Body of pancreas (tissue), 4 donors: ENCODE measurements around the gene RCAN3. TPM values are rescaled to one million over a fixed set of nuclear protein-coding genes. Genes with fewer than 3 reads are reported as not detected.
"Not testable (repeated sequence)": the region's sequence is repeated elsewhere in the genome, so short reads cannot be mapped to it uniquely, and the experiment has no call there.

Source experiments
- ATAC-seq: fragments of 150-250 bp; one replicate; pipeline ENCODE4 v1.9.1; 2016
- DNase-seq, 4 donors: peaks; one replicate each; pipeline ENCODE4 v3.0.0-alpha.2; 2019
- H3K27ac ChIP-seq, 4 donors: fragments of 200-600 bp; sonication (generic); 1 replicate in 3 of 4; 2 replicates in 1 of 4; pipeline versions ENCODE4 v1.5.1 to v1.6.1; 2016 to 2019; ENCODE audit warnings: mild to moderate bottlenecking in 1 of 4, mixed read lengths in 1 of 4, moderate library complexity in 1 of 4
- H3K27me3 ChIP-seq, 2 donors: fragments of 200-600 bp; sonication (generic); one replicate each; pipeline ENCODE4 v1.6.0; 2016; ENCODE audit warnings: mild to moderate bottlenecking in 1 of 2
- H3K36me3 ChIP-seq, 2 donors: fragments of 200-600 bp; sonication (generic); replicated peaks in 1 of 2; 2 replicates each; pipeline ENCODE4 v1.5.1; 2016; ENCODE audit warnings: low read depth in 2 of 2; ENCODE audit not compliant: insufficient read depth in 1 of 2
- H3K4me1 ChIP-seq: fragments of 200-600 bp; sonication (generic); one replicate; pipeline ENCODE4 v1.6.0; 2016
- H3K4me3 ChIP-seq, 2 donors: fragments of 200-600 bp; sonication (generic); 1 replicate in 1 of 2; 2 replicates in 1 of 2; pipeline ENCODE4 v1.5.1; 2016 to 2019
- H3K9me3 ChIP-seq, 3 donors: fragments of 200-600 bp; sonication (generic); 1 replicate in 2 of 3; 2 replicates in 1 of 3; pipeline ENCODE4 v1.5.1; 2016
- POLR2A ChIP-seq, 3 donors: fragments of 450-650 bp; IDR thresholded peaks; one replicate each; pipeline ENCODE4 v1.6.1; 2016; ENCODE audit warnings: antibody characterized with exemption in 3 of 3, mild to moderate bottlenecking in 2 of 3
- WGBS, 2 donors: methylation state at CpG; one replicate each; pipeline ENCODE4 v1.1.5; 2017; 5-methylcytosine and 5-hydroxymethylcytosine counted together
- intact Hi-C: fragments of 100-400 bp; cut with DNase I; formaldehyde crosslinking; loops from one replicate; pipeline ENCODE4 v1.15.1; 2023
- total RNA-seq, 2 donors: library from RNA; depleted of rRNA; stranded (reverse); fragments of >200 nt; gene quantifications; one replicate each; pipeline ENCODE4 v1.1.0, GENCODE V29; 2016
- TF ChIP-seq, protein P1 (sequence below), 7 experiments: fragments of 450-650 bp in 4 of 7; fragments of 200-600 bp in 3 of 7; sonication (generic) in 3 of 7; IDR thresholded peaks; one replicate each; pipeline ENCODE4 v1.5.1; 2016 to 2019; ENCODE audit warnings: antibody characterized with exemption in 7 of 7

RCAN3 gene
- total RNA-seq, 2 donors from 2014 or later = 14.0 to 32.3 TPM

DNA sequence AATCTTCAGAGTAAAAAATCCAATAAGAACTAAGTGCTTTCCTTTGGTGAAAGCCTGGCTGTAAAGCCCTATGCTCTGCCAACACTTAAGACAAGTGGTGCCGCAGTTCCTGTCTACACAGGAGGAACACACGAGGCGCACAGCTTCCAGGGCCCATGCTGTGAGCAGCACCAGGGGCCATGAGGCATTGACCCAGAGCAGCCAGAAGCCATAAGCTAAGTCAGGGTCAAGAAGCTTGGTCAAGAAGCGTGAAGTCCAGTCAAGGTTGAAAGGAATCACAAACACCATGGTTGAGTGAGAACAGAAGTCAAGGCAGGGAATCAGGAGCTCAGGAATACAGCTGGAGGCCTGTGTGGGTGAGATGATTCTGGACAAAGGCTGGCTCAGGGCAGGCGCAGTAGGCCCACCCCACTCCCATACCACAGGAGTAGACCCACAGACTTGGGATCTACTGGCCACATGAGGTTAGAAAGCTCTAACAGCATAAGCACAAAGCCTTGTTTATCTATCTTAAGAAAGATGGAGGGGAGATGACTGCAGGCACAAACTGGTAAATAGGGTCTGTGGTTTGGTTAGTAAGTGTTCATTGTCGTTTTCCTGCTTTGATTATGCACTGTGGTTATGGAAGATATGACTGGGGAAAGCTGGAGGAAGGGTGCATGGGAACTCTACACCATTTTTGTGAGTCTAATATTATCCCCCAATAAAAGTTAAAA, 42.9 kb upstream of the RCAN3 start:
- no peaks in the 10 kb centered on the region for H3K4me1 ChIP-seq
- no peak for ATAC-seq
- no peak overlapping the region for H3K4me3 ChIP-seq
- intact Hi-C loops = no loop called here
- no peak for DNase-seq
- TF ChIP-seq, protein P1, sequence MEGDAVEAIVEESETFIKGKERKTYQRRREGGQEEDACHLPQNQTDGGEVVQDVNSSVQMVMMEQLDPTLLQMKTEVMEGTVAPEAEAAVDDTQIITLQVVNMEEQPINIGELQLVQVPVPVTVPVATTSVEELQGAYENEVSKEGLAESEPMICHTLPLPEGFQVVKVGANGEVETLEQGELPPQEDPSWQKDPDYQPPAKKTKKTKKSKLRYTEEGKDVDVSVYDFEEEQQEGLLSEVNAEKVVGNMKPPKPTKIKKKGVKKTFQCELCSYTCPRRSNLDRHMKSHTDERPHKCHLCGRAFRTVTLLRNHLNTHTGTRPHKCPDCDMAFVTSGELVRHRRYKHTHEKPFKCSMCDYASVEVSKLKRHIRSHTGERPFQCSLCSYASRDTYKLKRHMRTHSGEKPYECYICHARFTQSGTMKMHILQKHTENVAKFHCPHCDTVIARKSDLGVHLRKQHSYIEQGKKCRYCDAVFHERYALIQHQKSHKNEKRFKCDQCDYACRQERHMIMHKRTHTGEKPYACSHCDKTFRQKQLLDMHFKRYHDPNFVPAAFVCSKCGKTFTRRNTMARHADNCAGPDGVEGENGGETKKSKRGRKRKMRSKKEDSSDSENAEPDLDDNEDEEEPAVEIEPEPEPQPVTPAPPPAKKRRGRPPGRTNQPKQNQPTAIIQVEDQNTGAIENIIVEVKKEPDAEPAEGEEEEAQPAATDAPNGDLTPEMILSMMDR (IDR thresholded peaks at IDR 0.05) = no peak
- no peak for TF ChIP-seq POLR2A (IDR thresholded peaks at IDR 0.05)
- H3K27ac ChIP-seq = no peak overlapping the region
- no peaks in the 10 kb centered on the region for H3K9me3 ChIP-seq
- H3K36me3 ChIP-seq = peaks cover 0 to 21% of the 10 kb centered on the region in 2 donors
- H3K27me3 ChIP-seq = no peaks in the 10 kb centered on the region
- 93 to 94% methylated on average over 6 of the region's 6 CpGs for WGBS, 2 donors

DNA sequence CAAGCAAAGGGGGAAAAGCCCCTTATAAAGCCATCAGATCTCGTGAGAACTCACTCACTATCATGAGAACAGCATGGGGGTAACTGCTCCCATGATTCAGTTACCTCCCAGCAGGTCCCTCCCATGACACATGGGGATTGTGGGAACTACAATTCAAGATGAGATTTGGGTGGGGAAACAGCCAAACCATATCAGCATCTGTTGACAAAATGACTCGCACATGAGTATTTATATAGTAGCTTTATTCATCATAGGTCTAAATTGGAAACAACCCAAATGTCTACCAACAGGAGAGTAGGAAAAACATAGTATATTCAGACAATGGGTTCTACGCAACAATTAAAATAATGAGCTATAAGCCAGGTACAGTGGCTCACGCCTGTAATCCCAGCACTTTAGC, 40.5 kb upstream of the RCAN3 start:
- intact Hi-C loops, H3K27ac ChIP-seq, DNase-seq: not testable (repeated sequence)

DNA sequence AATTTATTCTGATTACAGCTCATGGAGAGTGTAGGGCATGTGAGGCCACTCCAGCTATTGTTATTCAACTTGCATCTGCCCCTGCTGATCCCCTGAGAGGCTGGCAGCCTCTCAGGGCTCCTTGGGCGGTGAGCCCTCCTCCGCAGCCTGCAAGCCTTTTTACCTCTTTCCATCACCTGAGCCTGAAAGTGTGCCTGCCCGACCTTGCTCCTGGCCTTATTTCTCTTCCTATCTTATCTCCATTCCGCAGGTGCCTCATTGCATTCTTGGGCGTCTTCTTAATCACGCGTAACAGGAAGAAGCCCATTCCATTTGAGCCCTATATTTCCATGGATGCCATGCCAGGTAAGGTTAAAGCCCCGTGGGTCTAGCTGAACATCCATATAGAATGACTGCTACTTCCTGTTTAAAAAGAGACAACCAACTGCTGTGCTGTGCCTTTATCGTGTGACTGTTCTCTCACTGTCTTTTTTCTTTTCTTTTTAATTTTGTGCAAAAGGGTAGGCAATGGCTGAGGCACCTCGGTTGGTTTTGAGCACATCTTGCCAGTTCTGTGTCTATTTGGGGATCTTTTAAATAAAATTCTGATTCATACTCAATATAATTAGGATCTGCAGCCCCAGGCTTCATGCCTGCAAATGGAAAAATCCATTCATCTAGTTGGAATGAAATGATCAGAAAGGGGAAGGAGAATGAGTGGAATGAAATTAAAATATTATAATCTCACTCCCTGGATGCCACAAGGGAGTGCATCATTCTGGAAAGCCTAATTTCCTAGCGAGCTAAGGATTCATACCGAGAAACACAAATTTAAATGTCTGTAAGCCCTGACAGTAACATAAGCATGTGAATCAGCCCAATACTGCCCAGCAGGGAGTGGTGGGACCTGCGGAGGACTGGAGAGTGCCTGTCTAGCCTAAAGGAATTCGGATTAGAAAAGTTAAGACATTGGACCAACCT, 38.6 kb upstream of the RCAN3 start:
- Histone ChIP-seq H3K4me1 (no peaks in the 10 kb centered on the region), H3K27me3 (no peaks in the 10 kb centered on the region), H3K36me3 (peaks cover 0 to 11% of the 10 kb centered on the region in 2 donors), H3K9me3 (no peaks in the 10 kb centered on the region), H3K27ac (no peak overlapping the region), H3K4me3 (no peak overlapping the region)
- 67 to 68% methylated on average over 14 of the region's 14 CpGs for WGBS, 2 donors
- intact Hi-C loops = no loop called here
- ATAC-seq (no peak), DNase-seq (no peak)
- TF ChIP-seq, protein P1 (IDR thresholded peaks at IDR 0.05) = no peak
- no peak for TF ChIP-seq POLR2A (IDR thresholded peaks at IDR 0.05)

More for the DNA sequence above, 40.5 kb upstream of the RCAN3 start:
- not testable (repeated sequence) for H3K4me1 ChIP-seq, H3K9me3 ChIP-seq, H3K27me3 ChIP-seq, H3K4me3 ChIP-seq, ATAC-seq
- H3K36me3 ChIP-seq = peaks cover 0 to 21% of the 10 kb centered on the region in 2 donors
- WGBS, 2 donors = 84 to 89% methylated on average over 4 of the region's 4 CpGs

DNA sequence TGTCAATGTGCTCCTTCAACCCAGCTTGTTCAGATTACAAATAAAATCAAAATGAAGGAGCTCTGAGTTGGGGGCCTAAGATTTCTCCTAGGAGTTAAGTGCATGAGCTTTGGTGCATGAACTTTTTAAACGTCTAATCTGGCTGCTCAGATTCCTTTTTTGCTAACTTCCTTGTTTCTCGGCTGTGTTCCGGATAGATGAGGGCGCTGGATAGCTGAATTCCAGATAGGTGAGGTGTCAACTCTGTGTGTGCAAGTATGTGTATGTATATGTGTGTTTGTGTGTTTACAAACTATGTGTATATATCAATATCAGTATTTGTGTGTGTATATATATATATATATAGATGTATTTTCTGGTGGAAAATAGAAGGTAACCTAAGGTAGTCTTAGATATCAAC, 37.5 kb upstream of the RCAN3 start:
- DNase-seq (no peak), ATAC-seq (no peak)
- WGBS, 2 donors = 69 to 76% methylated on average over 4 of the region's 4 CpGs
- no peak overlapping the region for H3K4me3 ChIP-seq
- intact Hi-C loops = no loop called here
- no peaks in the 10 kb centered on the region for H3K27me3 ChIP-seq
- H3K4me1 ChIP-seq = no peaks in the 10 kb centered on the region
- H3K36me3 ChIP-seq = peaks cover 0 to 7% of the 10 kb centered on the region in 2 donors
- TF ChIP-seq, protein P1 (IDR thresholded peaks at IDR 0.05) = no peak
- no peak for TF ChIP-seq POLR2A (IDR thresholded peaks at IDR 0.05)
- no peak overlapping the region for H3K27ac ChIP-seq
- no peaks in the 10 kb centered on the region for H3K9me3 ChIP-seq

DNA sequence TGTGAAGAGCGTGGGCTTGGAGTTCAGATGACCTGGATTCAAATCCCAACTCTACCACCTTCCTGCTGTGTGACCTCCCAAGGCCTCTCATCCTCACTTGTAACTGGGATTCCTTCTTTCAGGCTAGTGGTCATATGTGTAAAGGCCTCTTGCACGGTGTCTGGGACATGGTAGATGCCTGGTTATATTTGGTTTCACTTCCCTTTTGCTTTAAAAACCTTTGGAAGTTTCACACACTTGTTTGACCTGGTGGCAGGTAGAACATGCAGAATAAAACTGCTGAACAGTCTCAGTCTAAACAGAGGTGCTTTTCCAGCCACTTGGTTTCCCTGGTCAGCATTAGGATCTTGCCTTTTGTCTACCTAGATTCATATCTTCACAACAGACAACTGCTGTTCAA, 37.0 kb upstream of the RCAN3 start:
- no peak for ATAC-seq

More for the DNA sequence above, 37.0 kb upstream of the RCAN3 start:
- intact Hi-C loops = no loop called here
- H3K36me3 ChIP-seq = peaks cover 0 to 7% of the 10 kb centered on the region in 2 donors
- DNase-seq = no peak
- TF ChIP-seq, protein P1 (IDR thresholded peaks at IDR 0.05) = no peak
- no peak for TF ChIP-seq POLR2A (IDR thresholded peaks at IDR 0.05)
- no peak overlapping the region for H3K27ac ChIP-seq
- H3K4me1 ChIP-seq = no peaks in the 10 kb centered on the region
- no peaks in the 10 kb centered on the region for H3K27me3 ChIP-seq
- no peaks in the 10 kb centered on the region for H3K9me3 ChIP-seq
- no peak overlapping the region for H3K4me3 ChIP-seq
- WGBS, 2 donors = 94 to 97% methylated on average over 2 of the region's 2 CpGs
